GM03348 (cell line): Measurements from ENCODE around the gene KCNS1.
A peak's percentile ranks its signal among the peaks of the same experiment; 100 is the strongest.

Source experiments
- DNase-seq: peaks from one replicate; pipeline ENCODE4 v3.0.0; 2012; ENCODE audit warnings: low spot score

Gene KCNS1

DNA sequence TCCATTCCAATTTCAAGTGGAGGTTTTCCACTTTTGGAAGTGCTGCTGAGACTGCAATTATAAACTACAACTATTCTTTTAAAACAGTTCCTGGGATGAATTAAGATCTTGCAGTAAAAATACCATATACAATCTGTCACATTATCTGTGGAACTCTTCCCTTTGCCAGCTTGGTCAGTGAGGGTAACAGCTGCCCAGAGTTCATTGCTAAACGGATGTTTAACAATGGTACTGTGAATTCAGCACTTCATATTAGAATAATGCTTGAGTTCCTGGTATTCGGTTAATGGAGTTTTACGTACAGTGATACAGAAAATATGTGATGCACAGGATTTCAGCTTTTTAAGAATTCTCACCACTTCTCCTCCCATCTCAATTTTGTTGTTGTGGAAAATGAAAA is 51.5 kb downstream of the KCNS1 start:
- no peak for DNase-seq

DNA sequence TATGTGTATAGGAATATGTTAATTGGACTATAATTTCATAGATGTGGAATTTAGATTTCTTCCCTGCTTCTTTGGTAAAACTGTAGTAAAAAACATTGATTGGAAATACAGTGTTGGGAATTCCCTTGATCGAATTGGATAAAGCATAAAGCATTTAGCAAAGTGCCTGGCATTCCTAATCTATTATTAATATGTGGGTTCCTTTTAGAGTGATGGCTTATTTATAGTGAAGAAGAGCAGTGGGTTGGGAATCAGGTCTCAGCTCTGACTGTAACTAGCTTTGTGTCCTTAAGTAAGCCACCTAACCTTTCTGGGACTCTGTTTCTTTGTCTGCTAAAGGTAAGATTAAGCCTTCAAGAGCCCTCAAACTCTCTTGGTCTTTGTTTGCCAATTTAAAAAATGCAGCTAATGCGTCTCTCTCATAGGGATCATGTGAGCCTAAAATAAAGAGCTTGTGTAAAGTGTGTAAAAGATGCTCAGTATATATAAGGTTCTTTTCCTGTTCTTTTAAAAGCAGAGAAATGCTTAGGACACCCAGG is 53.3 kb downstream of the KCNS1 start:
- no peak for DNase-seq

DNA sequence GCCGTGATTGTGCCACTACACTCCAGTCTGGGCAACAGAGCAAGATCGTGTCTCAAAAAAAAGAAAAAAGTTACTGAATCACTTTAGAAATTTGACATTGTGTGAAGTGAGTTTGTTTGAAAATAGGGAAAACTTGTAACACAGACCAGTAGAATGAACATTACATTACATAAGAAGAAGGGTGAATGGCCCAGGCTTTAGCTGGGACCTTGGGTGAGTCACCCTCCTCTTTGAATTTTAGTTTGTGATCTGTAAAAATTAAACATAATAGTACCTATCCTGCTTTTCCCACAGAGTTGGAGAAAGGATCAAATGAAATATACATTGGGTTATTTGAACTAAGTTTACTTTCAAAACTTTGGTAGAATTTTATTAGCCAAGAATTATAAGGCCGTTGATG is 56.3 kb downstream of the KCNS1 start:
- no peak for DNase-seq

DNA sequence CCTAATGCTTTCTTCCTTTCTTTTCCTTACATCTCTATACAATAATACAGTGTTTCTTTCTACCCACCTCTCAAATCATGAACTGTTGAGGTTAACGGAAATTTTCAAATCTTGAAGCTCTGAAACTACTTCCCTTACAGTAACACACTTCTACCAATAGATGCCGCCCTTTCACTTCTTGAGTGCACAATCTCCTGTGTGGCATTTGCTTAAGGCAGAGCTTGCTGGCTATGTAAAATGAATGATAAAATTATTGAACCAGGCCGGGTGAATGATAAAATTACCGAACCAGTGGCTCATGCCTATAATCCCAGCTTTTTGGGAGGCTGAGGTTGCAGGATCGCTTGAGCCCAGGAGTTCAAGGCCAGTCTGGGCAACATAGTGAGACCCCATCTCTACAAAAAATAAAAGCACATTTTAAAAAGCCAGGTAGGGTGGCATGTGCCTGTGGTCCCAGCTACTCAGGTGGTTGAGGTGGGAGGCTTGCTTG is 56.8 kb downstream of the KCNS1 start:
- DNase-seq, result peak; percentile 71

DNA sequence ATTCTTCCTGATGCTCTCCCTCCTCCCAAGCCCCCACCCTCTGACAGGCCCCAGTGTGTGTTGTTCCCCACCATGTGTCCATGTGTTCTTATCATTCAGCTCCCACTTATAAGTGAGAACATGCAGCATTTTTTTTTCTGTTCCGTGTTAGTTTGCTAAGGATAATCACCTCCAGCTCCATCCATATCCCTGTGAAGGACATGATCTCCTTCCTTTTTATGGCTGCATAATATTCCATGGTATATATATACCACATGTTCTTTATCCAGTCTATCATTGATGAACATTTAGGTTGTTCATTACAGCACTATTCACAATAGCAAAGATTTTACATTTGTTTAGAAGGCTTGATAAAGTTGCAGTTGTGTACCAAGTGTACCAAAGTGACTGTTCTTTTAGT is 57.9 kb downstream of the KCNS1 start:
- DNase-seq, result no peak
